Colon (tissue), 2 donors: Measurements from ENCODE around the gene ZBTB22.
"Not testable (repeated sequence)": the region's sequence is repeated elsewhere in the genome, so short reads cannot be mapped to it uniquely, and the experiment has no call there.

Experiments used
- FAIRE-seq: peaks from 2 replicates; lab custom pipeline; 2012; peaks lifted over from hg19 to GRCh38; lab: Jason Lieb, UNC
- donor health status: control.
- donor health status: control.

ZBTB22 gene

DNA sequence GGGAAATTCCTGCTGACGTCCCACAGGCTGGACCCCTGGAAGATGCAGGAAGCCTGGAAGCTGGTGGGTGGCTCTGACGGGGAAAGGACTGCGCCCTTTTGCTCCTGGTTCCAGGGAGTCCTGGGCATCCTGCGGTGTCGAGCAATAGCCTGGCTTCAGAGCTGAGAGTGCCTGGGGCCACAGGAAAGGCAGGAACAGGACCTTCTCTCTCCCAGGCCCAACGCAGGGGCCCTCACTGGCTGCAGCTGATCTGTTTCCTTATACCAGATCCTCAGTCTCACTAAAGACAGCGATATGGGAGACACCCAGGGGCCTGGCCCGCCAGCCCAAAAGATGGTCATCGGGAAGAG lies 39.2 kb downstream of the ZBTB22 start:
- FAIRE-seq, result no peak

DNA sequence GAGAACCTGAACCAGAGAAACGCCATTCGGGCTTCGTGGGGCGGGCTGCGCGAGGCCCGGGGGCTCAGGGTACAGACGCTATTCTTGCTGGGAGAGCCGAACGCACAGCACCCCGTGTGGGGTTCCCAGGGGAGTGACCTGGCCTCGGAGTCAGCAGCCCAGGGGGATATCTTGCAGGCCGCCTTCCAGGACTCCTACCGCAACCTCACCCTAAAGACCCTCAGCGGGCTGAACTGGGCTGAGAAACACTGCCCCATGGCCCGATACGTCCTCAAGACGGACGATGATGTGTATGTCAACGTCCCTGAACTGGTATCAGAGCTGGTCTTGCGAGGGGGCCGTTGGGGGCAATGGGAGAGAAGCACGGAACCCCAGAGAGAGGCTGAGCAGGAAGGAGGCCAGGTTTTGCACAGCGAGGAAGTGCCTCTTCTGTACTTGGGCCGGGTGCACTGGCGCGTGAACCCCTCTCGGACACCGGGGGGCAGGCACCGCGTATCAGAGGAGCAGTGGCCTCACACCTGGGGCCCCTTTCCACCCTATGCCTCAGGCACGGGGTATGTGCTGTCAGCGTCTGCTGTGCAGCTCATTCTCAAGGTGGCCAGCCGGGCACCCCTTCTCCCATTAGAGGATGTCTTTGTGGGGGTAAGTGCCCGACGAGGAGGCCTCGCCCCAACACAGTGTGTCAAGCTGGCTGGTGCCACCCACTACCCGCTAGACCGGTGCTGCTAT lies 39.7 kb downstream of the ZBTB22 start:
- no peak for FAIRE-seq

DNA sequence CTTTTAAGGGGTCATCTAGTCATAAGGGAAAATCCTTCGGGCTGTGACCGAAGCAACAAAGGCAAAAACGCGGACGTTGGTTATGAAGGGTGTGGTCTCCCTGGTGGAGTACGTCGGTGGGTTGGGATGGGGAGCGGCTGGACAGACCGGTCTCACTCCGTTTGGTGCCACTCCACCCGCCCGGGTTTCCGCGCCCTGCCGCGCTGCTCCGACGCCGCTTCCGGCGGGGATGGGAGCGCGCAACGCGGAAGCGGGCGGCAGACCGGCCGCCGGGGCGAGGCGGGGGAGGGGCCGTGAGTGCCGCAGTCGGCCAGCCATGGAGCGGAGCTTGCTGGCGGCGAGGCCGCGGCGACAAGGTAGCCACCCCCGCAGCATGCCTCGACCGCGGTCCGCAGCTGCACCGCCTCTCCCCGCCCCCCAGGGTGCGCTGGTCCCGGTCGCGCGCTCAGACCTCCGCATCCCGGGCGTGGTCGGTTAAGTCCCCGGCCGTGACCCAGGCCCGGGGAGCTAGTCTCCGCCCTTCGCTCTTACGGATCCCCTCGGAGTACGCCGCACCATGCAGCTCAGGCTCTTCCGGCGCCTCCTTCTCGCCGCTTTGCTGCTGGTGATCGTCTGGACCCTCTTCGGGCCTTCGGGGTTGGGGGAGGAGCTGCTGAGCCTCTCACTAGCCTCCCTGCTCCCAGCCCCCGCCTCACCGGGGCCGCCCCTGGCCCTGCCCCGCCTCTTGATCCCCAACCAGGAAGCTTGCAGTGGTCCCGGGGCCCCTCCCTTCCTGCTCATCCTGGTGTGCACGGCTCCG lies 40.5 kb downstream of the ZBTB22 start, which contains the start of gene B3GALT4:
B3GALT4 (plus strand) TSS at position 260 of the 799 bp plus-strand sequence; CDS start at position 557, 297 bp downstream.
- FAIRE-seq, result no peak

DNA sequence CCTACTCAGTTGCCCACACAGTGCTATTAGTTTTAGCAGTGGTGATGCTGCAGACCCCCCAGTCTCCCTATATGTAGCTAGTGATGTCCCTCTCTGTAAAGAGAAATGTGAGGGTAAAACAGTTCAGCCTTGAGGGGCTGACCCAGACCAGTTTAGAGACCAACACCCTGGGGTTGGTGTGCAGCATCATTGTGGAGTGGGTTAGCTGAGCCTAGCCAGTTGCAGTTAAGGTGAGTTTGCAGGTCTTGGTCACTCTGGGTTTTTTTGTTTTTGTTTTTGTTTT lies 41.0 kb downstream of the ZBTB22 start:
- FAIRE-seq, result no peak

DNA sequence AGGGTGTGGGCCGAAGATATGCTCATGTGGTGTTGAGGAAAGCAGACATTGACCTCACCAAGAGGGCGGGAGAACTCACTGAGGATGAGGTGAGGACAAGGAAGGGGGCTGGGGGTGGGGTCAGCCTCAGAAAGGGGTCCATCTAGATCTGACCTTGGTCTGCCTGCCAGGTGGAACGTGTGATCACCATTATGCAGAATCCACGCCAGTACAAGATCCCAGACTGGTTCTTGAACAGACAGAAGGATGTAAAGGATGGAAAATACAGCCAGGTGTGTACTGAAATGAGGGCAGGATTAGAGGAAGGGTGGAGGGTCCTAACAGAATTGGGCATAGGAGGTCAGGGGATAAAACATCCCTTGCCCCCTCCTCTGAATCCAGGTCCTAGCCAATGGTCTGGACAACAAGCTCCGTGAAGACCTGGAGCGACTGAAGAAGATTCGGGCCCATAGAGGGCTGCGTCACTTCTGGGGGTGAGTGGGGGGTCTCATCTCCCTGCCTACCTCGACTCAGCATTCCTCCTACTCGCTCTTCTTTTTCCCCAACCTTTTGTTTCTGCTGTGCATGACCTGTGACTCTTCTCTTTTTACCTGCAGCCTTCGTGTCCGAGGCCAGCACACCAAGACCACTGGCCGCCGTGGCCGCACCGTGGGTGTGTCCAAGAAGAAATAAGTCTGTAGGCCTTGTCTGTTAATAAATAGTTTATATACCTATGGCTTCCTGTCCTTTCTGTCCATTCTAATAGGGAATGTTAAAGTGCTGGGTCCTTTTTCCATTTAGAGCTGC lies 41.6 kb downstream of the ZBTB22 start:
- FAIRE-seq, result not testable (repeated sequence)

DNA sequence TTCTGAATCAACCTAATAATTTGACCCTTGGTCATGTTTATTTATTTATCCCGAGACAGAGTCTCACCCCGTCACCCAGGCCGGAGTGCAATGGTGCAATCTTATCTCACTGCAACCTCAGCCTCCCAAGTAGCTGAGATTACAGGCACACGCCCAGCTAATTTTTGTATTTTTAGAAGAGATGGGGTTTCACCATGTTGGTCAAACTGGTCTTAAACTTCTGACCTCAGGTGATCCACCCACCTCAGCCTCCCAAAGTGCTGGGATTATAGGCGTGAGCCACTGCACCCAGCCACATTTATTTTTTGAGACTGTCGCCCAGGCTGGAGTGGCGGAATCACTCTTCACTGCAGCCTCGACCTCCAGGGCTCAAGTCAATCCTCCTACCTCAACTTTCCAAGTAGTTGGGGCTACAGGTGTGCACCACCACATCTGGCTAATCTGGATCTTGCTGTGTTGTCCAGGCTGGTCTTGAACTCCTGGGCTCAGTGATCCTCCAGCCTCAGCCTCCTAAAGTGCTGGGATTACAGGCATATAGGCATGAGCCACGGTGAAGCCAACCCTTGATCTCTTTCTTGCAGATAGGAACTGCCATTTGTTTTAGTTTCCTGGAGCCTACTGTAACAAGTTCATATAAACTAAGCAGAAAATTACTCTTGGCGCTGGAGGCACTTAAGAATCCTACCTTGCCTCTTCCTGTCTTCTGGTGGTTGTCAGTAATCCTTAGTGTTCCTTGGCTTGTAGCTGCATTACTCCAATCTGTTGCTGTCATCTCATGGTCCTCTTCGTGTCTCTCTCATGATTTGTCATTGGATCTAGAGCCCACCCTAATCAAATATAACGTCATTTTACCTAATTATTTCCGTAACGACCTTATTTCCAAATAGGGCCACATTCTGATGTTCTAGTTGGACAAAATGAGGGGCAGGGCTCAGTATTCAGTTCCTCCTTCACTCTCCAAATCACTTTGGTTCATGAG lies 43.3 kb downstream of the ZBTB22 start:
- FAIRE-seq, result no peak

DNA sequence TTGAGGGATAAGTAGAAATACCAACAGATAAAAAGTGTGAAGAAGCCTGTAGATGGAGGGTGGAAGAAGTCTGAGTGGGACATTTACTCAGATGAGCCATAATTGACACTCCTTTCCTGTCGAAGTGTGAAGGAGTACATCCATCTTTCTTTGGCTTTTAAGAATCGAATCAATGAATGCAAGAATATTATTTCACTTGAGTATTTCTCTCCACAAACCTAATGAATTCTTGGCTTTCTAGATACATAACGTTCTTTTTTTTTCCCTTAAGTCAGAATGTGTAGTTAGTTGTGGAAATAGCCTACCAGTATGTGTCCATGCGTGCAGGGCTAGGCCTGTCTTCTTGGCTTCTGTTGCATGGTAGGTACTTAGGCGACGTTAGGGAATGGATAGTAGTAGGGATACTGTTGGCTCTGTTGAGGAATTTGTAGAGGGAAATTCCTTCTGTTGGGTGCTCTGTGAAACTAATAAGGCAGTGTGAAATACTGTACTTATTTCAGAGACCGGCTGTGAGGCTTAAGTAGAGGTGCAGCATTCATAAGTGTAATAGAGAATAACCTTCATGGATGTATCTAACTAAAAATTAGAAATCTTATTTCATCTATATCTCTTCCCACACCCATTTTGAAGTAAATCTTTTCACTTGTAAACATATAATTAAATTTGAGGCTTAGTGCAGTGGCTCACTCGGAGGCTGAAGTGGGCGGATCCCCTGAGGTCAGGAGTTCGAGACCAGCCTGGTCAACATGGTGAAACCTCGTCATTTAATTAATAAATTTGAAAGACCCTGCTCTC lies 44.2 kb downstream of the ZBTB22 start:
- FAIRE-seq, result no peak

DNA sequence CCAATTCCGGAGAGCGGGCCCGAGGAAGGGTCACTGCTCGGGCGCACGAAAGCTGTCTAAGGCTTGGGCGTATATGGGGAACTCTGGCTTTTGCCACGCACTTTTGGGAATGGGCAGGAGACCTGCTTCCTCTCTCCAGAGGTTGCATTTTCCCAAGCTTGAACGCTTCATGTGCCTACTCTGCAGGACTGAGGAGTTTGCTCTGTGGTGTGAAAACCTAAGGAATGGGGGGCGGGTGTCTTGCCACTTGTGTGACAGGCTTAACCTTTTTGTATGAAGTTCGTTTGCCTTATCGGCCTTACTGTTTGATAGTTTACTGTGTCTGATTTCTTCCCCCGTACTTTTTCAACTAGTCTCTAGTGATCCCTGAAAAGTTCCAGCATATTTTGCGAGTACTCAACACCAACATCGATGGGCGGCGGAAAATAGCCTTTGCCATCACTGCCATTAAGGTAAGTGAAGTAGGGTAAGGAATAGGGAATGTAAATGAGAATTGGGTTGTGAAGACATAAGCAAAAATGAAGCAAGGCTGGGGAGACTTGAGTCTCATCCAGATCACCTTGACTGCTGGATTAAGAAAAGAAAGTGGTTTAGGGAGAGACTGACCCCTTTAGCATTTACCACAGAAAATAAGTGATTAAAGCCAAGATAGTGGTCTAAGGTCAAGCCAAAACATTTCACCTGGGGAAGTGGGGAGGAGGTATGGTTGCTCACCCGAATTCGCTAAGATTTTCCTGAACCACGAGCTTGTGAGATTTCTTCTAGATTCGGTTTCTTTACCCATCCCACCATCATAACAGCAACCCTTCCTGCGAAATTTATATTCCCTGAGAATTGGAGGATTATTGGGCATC lies 45.0 kb downstream of the ZBTB22 start:
- no peak for FAIRE-seq

DNA sequence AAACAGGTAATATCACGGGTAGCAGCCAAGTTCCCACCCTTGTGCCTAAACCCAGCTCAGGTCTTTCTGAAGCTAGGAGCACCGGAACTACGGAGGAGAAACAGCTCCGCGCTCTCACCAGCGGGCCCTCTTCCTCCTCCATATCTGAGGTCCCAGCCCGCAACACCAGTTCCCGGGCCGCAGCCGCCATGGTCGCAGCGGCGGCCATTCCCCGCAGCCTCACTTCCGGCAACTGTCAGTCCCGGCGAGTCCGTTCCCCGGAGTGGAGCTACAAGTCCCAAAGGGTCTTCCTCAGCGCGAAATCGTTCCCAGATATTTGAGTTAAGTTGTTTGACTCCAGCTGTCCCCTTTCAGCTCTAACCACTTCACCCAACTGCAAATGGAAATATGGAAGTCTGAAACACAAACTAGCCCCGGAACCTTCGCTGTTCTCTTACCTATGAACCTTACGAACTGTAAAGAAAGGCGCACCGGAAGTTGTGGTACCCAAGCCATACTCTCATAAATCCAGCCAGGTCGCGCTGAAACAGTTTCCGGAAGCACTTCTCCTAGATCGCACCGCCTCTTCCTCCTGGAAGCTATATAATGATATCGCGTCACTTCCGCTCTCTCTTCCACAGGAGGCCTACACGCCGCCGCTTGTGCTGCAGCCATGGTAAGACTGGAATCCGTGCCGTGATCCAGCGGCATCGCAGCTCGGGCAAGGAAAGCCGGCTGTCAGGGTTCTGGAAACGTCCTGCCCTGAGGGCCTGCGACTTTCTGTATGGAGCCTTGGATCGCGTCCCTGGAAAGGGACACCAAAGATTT lies 45.9 kb downstream of the ZBTB22 start, which contains the start of the genes RPS18 and VPS52:
RPS18 (plus strand) TSS at position 608 of the 807 bp plus-strand sequence; CDS start at position 653, 45 bp downstream.
VPS52 (minus strand) TSS at position 409 of the 807 bp plus-strand sequence; CDS start at position 208, 201 bp downstream.
- no peak for FAIRE-seq

DNA sequence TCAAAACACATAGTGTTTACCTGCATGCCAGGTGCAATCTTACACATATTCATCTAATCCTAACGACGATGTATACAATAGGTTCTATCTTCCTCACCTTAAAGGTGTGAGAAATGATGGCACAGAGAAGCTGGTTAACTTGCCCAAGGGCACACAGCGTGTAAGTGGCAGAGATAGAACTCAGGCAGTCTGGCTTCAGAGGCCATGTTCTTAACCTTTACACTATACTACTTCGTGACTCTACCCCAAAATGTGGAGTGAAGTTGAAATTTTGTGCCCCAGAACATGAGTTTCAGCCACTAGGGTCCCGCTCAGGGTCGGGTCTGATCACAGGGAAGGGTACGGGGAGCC lies 46.5 kb downstream of the ZBTB22 start:
- no peak for FAIRE-seq
